ENCODE data around the gene TMEM37. TPM values are rescaled to one million over a fixed set of nuclear protein-coding genes. Genes with fewer than 3 reads are reported as not detected.

Gene TMEM37
- total and polyA plus RNA-seq, 9 of the 15 experiments (the other 6 are each of a cell fraction or from before 2014, with no cell fraction given) = 0.03 to 0.64 (median 0.31) TPM; not detected in 1

DNA sequence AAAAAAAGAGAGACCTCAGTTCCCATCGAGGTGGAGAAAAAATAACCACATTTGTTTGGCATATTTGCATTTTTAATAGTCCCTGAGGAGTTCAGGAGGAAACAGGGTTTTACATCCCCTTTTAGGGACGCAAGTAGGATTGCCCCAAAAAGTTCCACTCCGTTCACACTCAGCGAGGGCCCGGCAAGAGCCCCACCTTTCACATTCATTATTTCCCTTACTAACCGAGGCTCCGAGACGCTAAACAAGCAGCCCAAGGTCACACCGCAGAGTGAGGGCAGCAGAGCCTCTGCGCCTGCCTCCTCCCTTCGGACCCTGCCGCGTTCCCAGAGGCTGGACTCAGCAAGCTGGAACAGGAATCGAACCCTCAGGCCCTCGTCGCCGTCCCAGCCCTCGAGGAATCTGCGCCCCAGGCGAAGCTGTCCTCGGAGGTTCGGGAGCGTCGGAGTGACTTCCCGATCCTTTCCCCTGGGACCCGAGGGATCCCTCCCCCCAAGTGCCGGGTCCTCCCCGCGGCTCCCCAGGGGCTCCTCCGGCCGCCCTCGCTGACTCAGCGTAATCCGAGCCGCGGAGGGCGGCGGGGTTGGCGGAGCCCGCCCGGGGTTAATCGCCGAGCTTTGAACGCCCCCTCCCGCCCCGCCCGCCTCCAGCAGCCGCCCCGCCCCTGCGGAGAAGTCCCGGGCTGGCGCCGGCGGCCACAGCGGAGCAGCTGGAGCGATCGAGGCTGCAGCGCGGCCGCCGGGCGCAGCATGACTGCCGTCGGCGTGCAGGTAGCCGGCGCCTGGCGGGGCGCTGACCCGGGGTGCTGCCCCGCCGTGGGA, at the start of gene TMEM37 (continued):
- TF ChIP-seq HEY1 (CRISPR knock-in tag; IDR thresholded peaks at IDR 0.05; ENCODE audit: borderline replicate concordance) (no peak), NR2F6 (CRISPR knock-in tag; IDR thresholded peaks at IDR 0.05) (no peak), PYGO2 (tag; IDR thresholded peaks at IDR 0.05) (no peak), RBM14 (IDR thresholded peaks at IDR 0.05; ENCODE audit: borderline replicate concordance, insufficient read depth, low read depth, low read length) (no peak), FOXA1 (IDR thresholded peaks at IDR 0.05; ENCODE audit: borderline replicate concordance) (no peak), ZNF263 (CRISPR knock-in tag; IDR thresholded peaks at IDR 0.05; ENCODE audit: borderline replicate concordance) (peak; percentile 90), NFE2 (IDR thresholded peaks at IDR 0.05; ENCODE audit: low read depth) (peak; percentile 91), TAF15 (IDR thresholded peaks at IDR 0.05; ENCODE audit: low read depth, low read length) (no peak), GATAD2B (IDR thresholded peaks at IDR 0.05; ENCODE audit: borderline replicate concordance) (no peak), ZNF217 (CRISPR knock-in tag; IDR thresholded peaks at IDR 0.05) (no peak), MITF (IDR thresholded peaks at IDR 0.05) (no peak), CEBPB (tag; IDR thresholded peaks at IDR 0.05) (no peak), NFIC (IDR thresholded peaks at IDR 0.05) (peak; percentile 43; the same call in 1 of the 2 replicates), DPF2 (IDR thresholded peaks at IDR 0.05) (peak; percentile 75), ZNF830 (CRISPR knock-in tag; IDR thresholded peaks at IDR 0.05) (no peak), HIVEP1 (CRISPR knock-in tag; IDR thresholded peaks at IDR 0.05) (no peak), ZNF766 (CRISPR knock-in tag; conservative IDR thresholded peaks at IDR 0.05) (no peak), ZNF224 (CRISPR knock-in tag; IDR thresholded peaks at IDR 0.05) (no peak)
- TF ChIP-seq, protein P1, sequence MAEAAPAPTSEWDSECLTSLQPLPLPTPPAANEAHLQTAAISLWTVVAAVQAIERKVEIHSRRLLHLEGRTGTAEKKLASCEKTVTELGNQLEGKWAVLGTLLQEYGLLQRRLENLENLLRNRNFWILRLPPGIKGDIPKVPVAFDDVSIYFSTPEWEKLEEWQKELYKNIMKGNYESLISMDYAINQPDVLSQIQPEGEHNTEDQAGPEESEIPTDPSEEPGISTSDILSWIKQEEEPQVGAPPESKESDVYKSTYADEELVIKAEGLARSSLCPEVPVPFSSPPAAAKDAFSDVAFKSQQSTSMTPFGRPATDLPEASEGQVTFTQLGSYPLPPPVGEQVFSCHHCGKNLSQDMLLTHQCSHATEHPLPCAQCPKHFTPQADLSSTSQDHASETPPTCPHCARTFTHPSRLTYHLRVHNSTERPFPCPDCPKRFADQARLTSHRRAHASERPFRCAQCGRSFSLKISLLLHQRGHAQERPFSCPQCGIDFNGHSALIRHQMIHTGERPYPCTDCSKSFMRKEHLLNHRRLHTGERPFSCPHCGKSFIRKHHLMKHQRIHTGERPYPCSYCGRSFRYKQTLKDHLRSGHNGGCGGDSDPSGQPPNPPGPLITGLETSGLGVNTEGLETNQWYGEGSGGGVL (CRISPR knock-in tag; IDR thresholded peaks at IDR 0.05) = no peak
- TF ChIP-seq, protein P2, sequence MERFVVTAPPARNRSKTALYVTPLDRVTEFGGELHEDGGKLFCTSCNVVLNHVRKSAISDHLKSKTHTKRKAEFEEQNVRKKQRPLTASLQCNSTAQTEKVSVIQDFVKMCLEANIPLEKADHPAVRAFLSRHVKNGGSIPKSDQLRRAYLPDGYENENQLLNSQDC (CRISPR knock-in tag; IDR thresholded peaks at IDR 0.05) = no peak
- TF ChIP-seq, protein P3, sequence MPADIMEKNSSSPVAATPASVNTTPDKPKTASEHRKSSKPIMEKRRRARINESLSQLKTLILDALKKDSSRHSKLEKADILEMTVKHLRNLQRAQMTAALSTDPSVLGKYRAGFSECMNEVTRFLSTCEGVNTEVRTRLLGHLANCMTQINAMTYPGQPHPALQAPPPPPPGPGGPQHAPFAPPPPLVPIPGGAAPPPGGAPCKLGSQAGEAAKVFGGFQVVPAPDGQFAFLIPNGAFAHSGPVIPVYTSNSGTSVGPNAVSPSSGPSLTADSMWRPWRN (IDR thresholded peaks at IDR 0.05; ENCODE audit: low read depth) = no peak

All from K562 (cell line).